Trophoblast cell (in vitro differentiated cells and primary cell): ENCODE measurements around the gene FLT1.
A peak's percentile ranks its signal among the peaks of the same experiment; 100 is the strongest.

Source experiments
- DNase-seq, 2 donors: peaks; one replicate each; pipeline ENCODE4 v3.0.0-alpha.2; 2016
- H2AFZ ChIP-seq: 2 replicates; pipeline ENCODE4 v1.6.1; 2013; ENCODE audit warnings: low read length, moderate library complexity, mild to moderate bottlenecking; ENCODE audit not compliant: insufficient read depth, poor library complexity
- H2AK5ac ChIP-seq: 2 replicates; pipeline ENCODE4 v1.6.1; 2013; ENCODE audit warnings: mild to moderate bottlenecking, low read length
- H2BK120ac ChIP-seq: 2 replicates; pipeline ENCODE4 v1.6.1; 2013; ENCODE audit warnings: low read length, mild to moderate bottlenecking, moderate library complexity; ENCODE audit not compliant: insufficient read depth, poor library complexity
- H2BK12ac ChIP-seq: 2 replicates; pipeline ENCODE4 v1.6.1; 2013; ENCODE audit warnings: mild to moderate bottlenecking, low read length, moderate library complexity
- H2BK5ac ChIP-seq: 2 replicates; pipeline ENCODE4 v1.6.1; 2013; ENCODE audit warnings: low read length, low read depth, moderate library complexity, mild to moderate bottlenecking; ENCODE audit not compliant: poor library complexity
- H3K14ac ChIP-seq: 2 replicates; pipeline ENCODE4 v1.6.1; 2013; ENCODE audit warnings: mild to moderate bottlenecking, low read length
- H3K18ac ChIP-seq: 2 replicates; pipeline ENCODE4 v1.6.1; 2013; ENCODE audit warnings: mild to moderate bottlenecking, low read length
- H3K23ac ChIP-seq: 2 replicates; pipeline ENCODE4 v1.6.1; 2013; ENCODE audit warnings: low read length
- H3K27ac ChIP-seq: 2 replicates; pipeline ENCODE4 v1.5.1; 2013; ENCODE audit warnings: low read depth, mild to moderate bottlenecking, inconsistent platforms, low read length, moderate library complexity
- H3K27me3 ChIP-seq: 2 replicates; pipeline ENCODE4 v1.6.1; 2013; ENCODE audit warnings: inconsistent platforms, mild to moderate bottlenecking, low read length, moderate library complexity; ENCODE audit not compliant: insufficient read depth
- H3K36me3 ChIP-seq, 2 experiments: 1 replicate in 1 of 2; 2 replicates in 1 of 2; pipeline ENCODE4 v1.6.1; 2013; ENCODE audit warnings: low read length in 2 of 2, mild to moderate bottlenecking in 2 of 2, moderate library complexity in 1 of 2; ENCODE audit not compliant: insufficient read depth in 2 of 2, control insufficient read depth in 1 of 2
- H3K4ac ChIP-seq: 2 replicates; pipeline ENCODE4 v1.6.1; 2013; ENCODE audit warnings: low read depth, mild to moderate bottlenecking, low read length, moderate library complexity
- H3K4me1 ChIP-seq, 2 experiments: 1 replicate in 1 of 2; 2 replicates in 1 of 2; pipeline ENCODE4 v1.6.1; 2013; ENCODE audit warnings: low read length in 2 of 2, mild to moderate bottlenecking in 2 of 2, moderate library complexity in 1 of 2; ENCODE audit not compliant: insufficient read depth in 2 of 2, control insufficient read depth in 1 of 2
- H3K4me2 ChIP-seq: 2 replicates; pipeline ENCODE4 v1.6.1; 2013; ENCODE audit warnings: inconsistent platforms, mild to moderate bottlenecking, low read length, moderate library complexity
- H3K4me3 ChIP-seq: 2 replicates; pipeline ENCODE4 v1.5.1; 2013; ENCODE audit warnings: mild to moderate bottlenecking, low read depth, low read length, inconsistent platforms
- H3K79me1 ChIP-seq: one replicate; pipeline ENCODE4 v1.6.1; 2013; ENCODE audit warnings: low read length
- H3K79me2 ChIP-seq: 2 replicates; pipeline ENCODE4 v1.6.1; 2013; ENCODE audit warnings: low read length, mild to moderate bottlenecking; ENCODE audit not compliant: control insufficient read depth, insufficient read depth, poor library complexity
- H3K9ac ChIP-seq: 2 replicates; pipeline ENCODE4 v1.6.1; 2013; ENCODE audit warnings: mild to moderate bottlenecking, low read length
- H3K9me3 ChIP-seq: 2 replicates; pipeline ENCODE4 v1.6.1; 2013; ENCODE audit warnings: low read depth, mild to moderate bottlenecking, control low read depth, inconsistent platforms, low read length; ENCODE audit not compliant: insufficient read depth
- H4K12ac ChIP-seq: 2 replicates; pipeline ENCODE4 v1.6.1; 2013; ENCODE audit warnings: low read depth, mild to moderate bottlenecking, low read length, moderate library complexity
- H4K8ac ChIP-seq: 2 replicates; pipeline ENCODE4 v1.6.1; 2013; ENCODE audit warnings: low read depth, mild to moderate bottlenecking, low read length, moderate library complexity
- H4K91ac ChIP-seq: one replicate; pipeline ENCODE4 v1.6.1; 2013; ENCODE audit warnings: low read depth, mild to moderate bottlenecking, low read length, moderate library complexity
- WGBS: extraction: QIAGEN DNeasy Blood & Tissue Kit; methylation state at CpG from one replicate; pipeline ENCODE4 v1.1.7; 2013; ENCODE audit warnings: missing lambda C conversion rate; ENCODE audit not compliant: insufficient read length, insufficient coverage; ENCODE audit errors: extremely low coverage; 5-methylcytosine and 5-hydroxymethylcytosine counted together

FLT1 gene

GRCh38 chr13:28541966-28542365 is 47.0 kb upstream of the FLT1 start:
- no peak overlapping the region for H4K8ac ChIP-seq
- H3K4me3 ChIP-seq = no peak overlapping the region
- no peaks in the 10 kb centered on the region for H3K36me3 ChIP-seq
- no peak overlapping the region for H3K9ac ChIP-seq
- peaks cover 0 to 2% of the 10 kb centered on the region in 2 experiments for H3K4me1 ChIP-seq
- no peak overlapping the region for H2BK5ac ChIP-seq
- no peak overlapping the region for H2AK5ac ChIP-seq
- no peak overlapping the region for H4K91ac ChIP-seq
- H2BK12ac ChIP-seq = no peak overlapping the region
- H3K14ac ChIP-seq = no peak overlapping the region
- no peak overlapping the region for H3K27ac ChIP-seq
- no peak overlapping the region for H2BK120ac ChIP-seq
- H3K27me3 ChIP-seq = no peaks in the 10 kb centered on the region
- DNase-seq = peak in 1 of 2 donors; percentile 83
- no peaks in the 10 kb centered on the region for H3K79me2 ChIP-seq
- H3K18ac ChIP-seq = no peak overlapping the region
- no CpG with 5 or more reads among the region's 2 CpGs for WGBS
- H3K4me2 ChIP-seq = no peak overlapping the region
- no peaks in the 10 kb centered on the region for H3K9me3 ChIP-seq
- no peak overlapping the region for H3K23ac ChIP-seq
- no peak overlapping the region for H3K4ac ChIP-seq
- H2AFZ ChIP-seq = no peak overlapping the region
- H3K79me1 ChIP-seq = no peaks in the 10 kb centered on the region
- H4K12ac ChIP-seq = no peak overlapping the region

GRCh38 chr13:28540612-28541011 is 45.7 kb upstream of the FLT1 start:
- DNase-seq = peak; percentile 88 to 97
- Histone ChIP-seq H4K91ac (no peak overlapping the region), H2BK12ac (no peak overlapping the region), H4K12ac (no peak overlapping the region), H3K4ac (no peak overlapping the region), H3K27me3 (no peaks in the 10 kb centered on the region), H3K4me1 (peaks cover 0 to 2% of the 10 kb centered on the region in 2 experiments), H4K8ac (no peak overlapping the region), H3K9ac (no peak overlapping the region), H2AK5ac (no peak overlapping the region), H3K79me2 (no peaks in the 10 kb centered on the region), H3K4me3 (no peak overlapping the region), H3K27ac (no peak overlapping the region), H2BK120ac (no peak overlapping the region), H3K4me2 (no peak overlapping the region), H3K79me1 (no peaks in the 10 kb centered on the region), H3K9me3 (peaks cover 1% of the 10 kb centered on the region), H2BK5ac (no peak overlapping the region), H3K23ac (no peak overlapping the region), H2AFZ (no peak overlapping the region), H3K18ac (no peak overlapping the region), H3K14ac (no peak overlapping the region), H3K36me3 (no peaks in the 10 kb centered on the region)
- no CpG with 5 or more reads among the region's 6 CpGs for WGBS

- Histone ChIP-seq H3K4me2 (no peak overlapping the region), H2BK5ac (no peak overlapping the region), H3K18ac (no peak overlapping the region), H2BK120ac (no peak overlapping the region), H3K9me3 (peaks cover 9% of the 10 kb centered on the region), H4K91ac (no peak overlapping the region), H3K79me1 (no peaks in the 10 kb centered on the region), H3K23ac (no peak overlapping the region), H4K12ac (no peak overlapping the region), H2BK12ac (no peak overlapping the region), H3K79me2 (no peaks in the 10 kb centered on the region), H3K9ac (no peak overlapping the region), H3K4ac (no peak overlapping the region), H3K14ac (no peak overlapping the region), H3K27ac (no peak overlapping the region), H3K4me1 (peaks cover 0 to 2% of the 10 kb centered on the region in 2 experiments), H3K4me3 (no peak overlapping the region), H3K27me3 (no peaks in the 10 kb centered on the region), H3K36me3 (no peaks in the 10 kb centered on the region), H2AK5ac (no peak overlapping the region), H2AFZ (no peak overlapping the region), H4K8ac (no peak overlapping the region)
- DNase-seq = peak in 1 of 2 donors; percentile 52
- WGBS = no CpG with 5 or more reads among the region's 2 CpGs
Measured at GRCh38 chr13:28539625-28540286, 44.8 kb upstream of the FLT1 start.

GRCh38 chr13:28538932-28539331 is 44.0 kb upstream of the FLT1 start:
- Histone ChIP-seq H3K14ac (no peak overlapping the region), H3K79me2 (no peaks in the 10 kb centered on the region), H3K4me1 (peaks cover 0 to 2% of the 10 kb centered on the region in 2 experiments), H3K4me3 (no peak overlapping the region), H3K36me3 (no peaks in the 10 kb centered on the region), H3K23ac (no peak overlapping the region), H2AFZ (no peak overlapping the region), H2BK12ac (no peak overlapping the region), H3K9me3 (peaks cover 13% of the 10 kb centered on the region), H2BK5ac (no peak overlapping the region), H3K9ac (no peak overlapping the region), H3K4me2 (no peak overlapping the region), H3K27ac (no peak overlapping the region), H4K8ac (no peak overlapping the region), H3K27me3 (no peaks in the 10 kb centered on the region), H3K4ac (no peak overlapping the region), H3K79me1 (no peaks in the 10 kb centered on the region), H4K91ac (no peak overlapping the region), H2BK120ac (no peak overlapping the region), H2AK5ac (no peak overlapping the region), H3K18ac (no peak overlapping the region), H4K12ac (no peak overlapping the region)
- no CpG with 5 or more reads among the region's 3 CpGs for whole genome bisulfite sequencing
- DNase-seq = peak in 1 of 2 donors; percentile 81
